ENCODE measurements around the gene ANO4.
"Not testable (repeated sequence)": the region's sequence is repeated elsewhere in the genome, so short reads cannot be mapped to it uniquely, and the experiment has no call there.

The ANO4 gene

DNA sequence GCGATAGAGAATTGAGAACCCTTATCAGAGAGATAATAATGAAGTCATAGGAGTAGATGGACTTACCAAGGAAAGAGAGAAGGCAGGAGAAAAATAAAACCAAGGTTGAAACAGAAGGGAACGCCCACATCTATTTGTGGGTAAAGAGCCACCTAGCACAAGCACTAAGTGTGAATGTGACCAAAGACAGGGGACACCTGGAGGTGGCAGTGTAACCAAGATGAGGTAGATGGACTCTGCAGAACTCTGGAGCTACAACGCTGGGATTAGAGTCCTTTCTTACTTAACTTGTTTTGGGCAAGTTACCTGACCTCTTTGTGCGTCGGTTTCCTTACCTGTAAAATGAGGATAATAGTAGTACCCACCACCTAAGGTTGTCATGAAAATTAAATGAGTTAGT is 313.6 kb downstream of the ANO4 start:
- no peak for TF ChIP-seq ZFX (IDR thresholded peaks at IDR 0.05)
- TF ChIP-seq, protein P1, sequence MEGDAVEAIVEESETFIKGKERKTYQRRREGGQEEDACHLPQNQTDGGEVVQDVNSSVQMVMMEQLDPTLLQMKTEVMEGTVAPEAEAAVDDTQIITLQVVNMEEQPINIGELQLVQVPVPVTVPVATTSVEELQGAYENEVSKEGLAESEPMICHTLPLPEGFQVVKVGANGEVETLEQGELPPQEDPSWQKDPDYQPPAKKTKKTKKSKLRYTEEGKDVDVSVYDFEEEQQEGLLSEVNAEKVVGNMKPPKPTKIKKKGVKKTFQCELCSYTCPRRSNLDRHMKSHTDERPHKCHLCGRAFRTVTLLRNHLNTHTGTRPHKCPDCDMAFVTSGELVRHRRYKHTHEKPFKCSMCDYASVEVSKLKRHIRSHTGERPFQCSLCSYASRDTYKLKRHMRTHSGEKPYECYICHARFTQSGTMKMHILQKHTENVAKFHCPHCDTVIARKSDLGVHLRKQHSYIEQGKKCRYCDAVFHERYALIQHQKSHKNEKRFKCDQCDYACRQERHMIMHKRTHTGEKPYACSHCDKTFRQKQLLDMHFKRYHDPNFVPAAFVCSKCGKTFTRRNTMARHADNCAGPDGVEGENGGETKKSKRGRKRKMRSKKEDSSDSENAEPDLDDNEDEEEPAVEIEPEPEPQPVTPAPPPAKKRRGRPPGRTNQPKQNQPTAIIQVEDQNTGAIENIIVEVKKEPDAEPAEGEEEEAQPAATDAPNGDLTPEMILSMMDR (conservative IDR thresholded peaks at IDR 0.05): peak; percentile 28

GRCh38 chr12:101110866-101111265 is 316.3 kb downstream of the ANO4 start:
- no peak overlapping the region for H3K27ac ChIP-seq
- TF ChIP-seq, protein P1 (conservative IDR thresholded peaks at IDR 0.05): no peak
- TF ChIP-seq ZFX (IDR thresholded peaks at IDR 0.05): no peak

More for the DNA sequence above, 313.6 kb downstream of the ANO4 start:
- no peak overlapping the region for H3K27ac ChIP-seq

DNA sequence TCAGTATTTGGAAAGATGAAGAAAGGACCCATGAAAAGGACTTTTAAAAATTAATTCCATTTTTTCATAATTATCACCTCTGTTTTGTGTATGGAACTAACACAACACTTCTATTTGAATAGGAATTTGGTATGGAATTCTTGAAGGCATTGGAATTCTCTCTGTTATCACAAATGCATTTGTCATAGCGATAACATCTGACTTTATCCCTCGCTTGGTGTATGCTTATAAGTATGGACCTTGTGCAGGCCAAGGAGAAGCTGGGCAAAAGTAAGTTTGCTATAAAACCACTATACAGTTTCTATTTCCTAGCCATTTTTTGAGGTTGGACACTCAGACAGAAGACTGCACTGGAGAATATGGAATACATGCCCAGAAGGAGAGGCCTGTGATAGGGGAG is 316.9 kb downstream of the ANO4 start:
- TF ChIP-seq ZFX (IDR thresholded peaks at IDR 0.05): no peak
- TF ChIP-seq, protein P1 (conservative IDR thresholded peaks at IDR 0.05): no peak
- H3K27ac ChIP-seq: no peak overlapping the region

GRCh38 chr12:101115326-101115725 is 320.8 kb downstream of the ANO4 start:
- H3K27ac ChIP-seq: no peak overlapping the region
- TF ChIP-seq ZFX (IDR thresholded peaks at IDR 0.05): no peak
- TF ChIP-seq, protein P1 (conservative IDR thresholded peaks at IDR 0.05): no peak

DNA sequence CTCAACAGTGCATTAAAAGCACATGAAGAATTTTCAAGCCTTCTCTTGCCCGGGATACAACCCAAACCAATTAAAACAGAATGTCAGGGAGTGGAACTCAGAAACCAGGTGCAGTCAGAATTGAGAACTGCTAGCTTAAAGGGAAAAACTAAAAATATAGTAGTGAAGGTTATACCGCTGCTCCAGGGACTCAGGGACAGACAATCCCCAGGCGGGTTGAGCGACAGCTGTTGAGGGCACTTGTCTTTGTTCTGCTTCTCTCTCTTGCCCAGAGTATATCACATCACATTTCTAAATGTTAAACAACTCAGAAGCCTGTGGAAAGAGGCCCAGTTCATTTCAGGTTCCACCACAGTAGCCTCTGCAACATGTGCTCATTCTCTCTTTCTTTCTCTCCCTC is 322.3 kb downstream of the ANO4 start:
- TF ChIP-seq ZFX (IDR thresholded peaks at IDR 0.05): no peak
- TF ChIP-seq, protein P1 (conservative IDR thresholded peaks at IDR 0.05): no peak
- H3K27ac ChIP-seq: no peak overlapping the region

GRCh38 chr12:101117842-101118241 is 323.3 kb downstream of the ANO4 start:
- H3K27ac ChIP-seq: no peak overlapping the region
- TF ChIP-seq, protein P1 (conservative IDR thresholded peaks at IDR 0.05): no peak
- TF ChIP-seq ZFX (IDR thresholded peaks at IDR 0.05): no peak

DNA sequence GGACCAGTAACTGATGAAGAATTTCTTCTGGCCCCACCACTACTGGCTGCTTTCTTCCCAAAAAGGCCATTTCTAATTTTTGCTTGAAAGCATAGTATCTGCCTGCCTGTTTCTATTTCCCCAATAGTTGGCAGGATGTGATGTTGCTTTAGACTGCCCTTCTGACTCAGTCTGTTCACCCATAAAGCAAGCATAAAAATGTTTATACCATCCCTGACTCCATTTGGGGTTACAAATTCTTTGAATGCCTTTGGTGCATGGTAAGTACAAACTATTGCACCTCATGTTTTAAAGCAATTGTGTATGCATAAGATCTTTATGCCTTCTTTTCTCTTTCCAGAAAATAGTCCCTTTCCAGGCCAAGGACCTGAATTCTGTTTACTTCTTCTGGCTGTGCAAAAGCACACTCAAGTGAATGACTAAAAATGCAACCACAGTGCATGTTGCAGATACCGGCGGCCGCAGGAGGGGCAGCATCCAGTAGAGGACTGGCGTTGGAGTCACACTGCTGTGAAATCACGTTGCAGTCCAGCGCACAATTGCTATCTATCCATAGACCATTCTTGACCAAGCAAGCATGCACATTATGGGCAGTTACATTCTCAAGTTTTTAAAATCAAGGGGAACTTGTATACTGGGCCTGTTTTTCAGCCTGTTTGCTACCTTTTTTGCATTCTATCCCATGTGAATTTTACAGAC is 333.1 kb downstream of the ANO4 start:
- TF ChIP-seq, protein P1 (conservative IDR thresholded peaks at IDR 0.05): no peak
- TF ChIP-seq ZFX (IDR thresholded peaks at IDR 0.05): no peak
- no peak overlapping the region for H3K27ac ChIP-seq

GRCh38 chr12:101145777-101146431 is 351.3 kb downstream of the ANO4 start:
- not testable (repeated sequence) for H3K27ac ChIP-seq
